ENCODE data around the gene TBX10.
"Not testable (repeated sequence)": the region's sequence is repeated elsewhere in the genome, so short reads cannot be mapped to it uniquely, and the experiment has no call there.

TBX10 gene

GRCh38 chr11:67631411-67631810, 8.2 kb downstream of the TBX10 start:
- DNase-seq (ENCODE audit: low read depth in 3 of 3) = no peak

- no peak for DNase-seq (ENCODE audit: low read depth in 3 of 3)
These were observed 8.6 kb downstream of the TBX10 start for GRCh38 chr11:67630943-67631331.

GRCh38 chr11:67630228-67630942, 9.2 kb downstream of the TBX10 start:
- peak; percentile 94 to 99 (median 94) for DNase-seq (ENCODE audit: low read depth in 3 of 3)

GRCh38 chr11:67629386-67630227, 10.0 kb downstream of the TBX10 start, which contains the start of gene NUDT8:
Gene NUDT8, minus strand, starts transcription at chr11:67629937. Its CDS starts 26 bp downstream, at chr11:67629911.
- DNase-seq (ENCODE audit: low read depth in 3 of 3) = peak; percentile 75 to 82 (median 81)

GRCh38 chr11:67628710-67629385, 10.7 kb downstream of the TBX10 start:
- DNase-seq (ENCODE audit: low read depth in 3 of 3) = no peak

- no peak for DNase-seq (ENCODE audit: low read depth in 3 of 3)
These were observed 11.5 kb downstream of the TBX10 start for GRCh38 chr11:67627812-67628624.

GRCh38 chr11:67627441-67627811, 12.1 kb downstream of the TBX10 start:
- no peak for DNase-seq (ENCODE audit: low read depth in 3 of 3)

GRCh38 chr11:67626970-67627369, 12.6 kb downstream of the TBX10 start:
- DNase-seq (ENCODE audit: low read depth in 3 of 3) = no peak

- DNase-seq (ENCODE audit: low read depth in 3 of 3) = not testable (repeated sequence)
These were observed 13.3 kb downstream of the TBX10 start for GRCh38 chr11:67626131-67626833.

GRCh38 chr11:67623795-67624194, 15.8 kb downstream of the TBX10 start:
- not testable (repeated sequence) for DNase-seq (ENCODE audit: low read depth in 3 of 3)

- DNase-seq (ENCODE audit: low read depth in 3 of 3) = not testable (repeated sequence)
These were observed 16.7 kb downstream of the TBX10 start for GRCh38 chr11:67622905-67623304.

GRCh38 chr11:67621928-67622327, 17.6 kb downstream of the TBX10 start:
- DNase-seq (ENCODE audit: low read depth in 3 of 3) = not testable (repeated sequence)

GRCh38 chr11:67620621-67621020, 18.9 kb downstream of the TBX10 start:
- DNase-seq (ENCODE audit: low read depth in 3 of 3) = not testable (repeated sequence)

- not testable (repeated sequence) for DNase-seq (ENCODE audit: low read depth in 3 of 3)
These were observed 19.6 kb downstream of the TBX10 start for GRCh38 chr11:67619683-67620618.

- DNase-seq (ENCODE audit: low read depth in 3 of 3) = not testable (repeated sequence)
These were observed 20.5 kb downstream of the TBX10 start for GRCh38 chr11:67618901-67619659.

GRCh38 chr11:67617243-67617953, 22.2 kb downstream of the TBX10 start:
- DNase-seq (ENCODE audit: low read depth in 3 of 3) = no peak

- no peak for DNase-seq (ENCODE audit: low read depth in 3 of 3)
These were observed 22.9 kb downstream of the TBX10 start for GRCh38 chr11:67616431-67617242.
